Endothelial cell (in vitro differentiated cells): Measurements from ENCODE around the gene KBTBD12. TPM values are rescaled to one million over a fixed set of nuclear protein-coding genes. Genes with fewer than 3 reads are reported as not detected.

Source experiments
- DNase-seq: peaks from one replicate; pipeline ENCODE4 v3.0.0; 2021; ENCODE audit warnings: low spot score
- H3K27ac Mint-ChIP-seq: one replicate; pipeline ENCODE4 v1.8.0; 2021; ENCODE audit warnings: mixed read lengths, inconsistent platforms; ENCODE audit not compliant: unreplicated experiment
- H3K27me3 Mint-ChIP-seq: one replicate; pipeline ENCODE4 v1.8.0; 2021; ENCODE audit warnings: mild to moderate bottlenecking, moderate library complexity, mixed read lengths, inconsistent platforms; ENCODE audit not compliant: unreplicated experiment
- H3K36me3 Mint-ChIP-seq: one replicate; pipeline ENCODE4 v1.8.0; 2021; ENCODE audit warnings: mild to moderate bottlenecking, low read depth, mixed read lengths, inconsistent platforms; ENCODE audit not compliant: unreplicated experiment
- H3K4me1 Mint-ChIP-seq: one replicate; pipeline ENCODE4 v1.8.0; 2021; ENCODE audit warnings: mild to moderate bottlenecking, mixed read lengths, inconsistent platforms; ENCODE audit not compliant: unreplicated experiment
- H3K4me3 Mint-ChIP-seq: one replicate; pipeline ENCODE4 v1.8.0; 2021; ENCODE audit warnings: mild to moderate bottlenecking, mixed read lengths, inconsistent platforms; ENCODE audit not compliant: unreplicated experiment
- H3K9me3 Mint-ChIP-seq: one replicate; pipeline ENCODE4 v1.8.0; 2021; ENCODE audit warnings: mixed read lengths, inconsistent platforms; ENCODE audit not compliant: unreplicated experiment
- CTCF ChIP-seq: fragments of 200-600 bp; sonication (generic); IDR thresholded peaks from one replicate; pipeline ENCODE4 v1.5.0; 2021; ENCODE audit warnings: antibody characterized with exemption; ENCODE audit not compliant: unreplicated experiment
- total RNA-seq: library from RNA; stranded (reverse); fragmentation: NEBNext Ultra II Directional; extraction: Animal tissue kit (Norgen Biotek cat#: 25700); gene quantifications from one replicate; pipeline ENCODE4 v1.2.1, GENCODE V29; 2021; ENCODE audit not compliant: unreplicated experiment

The KBTBD12 gene
- total RNA-seq, 1 donor from 2014 or later, result 0.05 TPM

- Mint-ChIP-seq H3K36me3 (no peaks in the 10 kb centered on the region), H3K27me3 (no peaks in the 10 kb centered on the region), H3K4me3 (no peak overlapping the region), H3K4me1 (peaks cover 6% of the 10 kb centered on the region), H3K9me3 (no peaks in the 10 kb centered on the region), H3K27ac (no peak overlapping the region)
- no peak for TF ChIP-seq CTCF
- DNase-seq, result no peak
These were observed 52.3 kb downstream of the KBTBD12 start for GRCh38 chr3:127967316-127967715.

- Mint-ChIP-seq H3K4me1 (no peaks in the 10 kb centered on the region), H3K27me3 (no peaks in the 10 kb centered on the region), H3K36me3 (no peaks in the 10 kb centered on the region), H3K9me3 (no peaks in the 10 kb centered on the region), H3K4me3 (no peak overlapping the region), H3K27ac (no peak overlapping the region)
- TF ChIP-seq CTCF, result peak; percentile 47
- no peak for DNase-seq
These were observed 56.0 kb downstream of the KBTBD12 start for GRCh38 chr3:127970966-127971592.

GRCh38 chr3:127974226-127974625, 59.2 kb downstream of the KBTBD12 start:
- Mint-ChIP-seq H3K9me3 (no peaks in the 10 kb centered on the region), H3K27me3 (no peaks in the 10 kb centered on the region), H3K36me3 (no peaks in the 10 kb centered on the region), H3K4me3 (no peak overlapping the region), H3K27ac (no peak overlapping the region), H3K4me1 (no peaks in the 10 kb centered on the region)
- DNase-seq, result no peak
- TF ChIP-seq CTCF, result no peak

GRCh38 chr3:127975153-127976029, 60.4 kb downstream of the KBTBD12 start:
- no peaks in the 10 kb centered on the region for H3K36me3 Mint-ChIP-seq
- no peaks in the 10 kb centered on the region for H3K9me3 Mint-ChIP-seq

More at GRCh38 chr3:127975153-127976029, 60.4 kb downstream of the KBTBD12 start:
- H3K27ac Mint-ChIP-seq, result no peak overlapping the region
- H3K27me3 Mint-ChIP-seq, result no peaks in the 10 kb centered on the region
- DNase-seq, result no peak
- no peaks in the 10 kb centered on the region for H3K4me1 Mint-ChIP-seq
- H3K4me3 Mint-ChIP-seq, result no peak overlapping the region
- no peak for TF ChIP-seq CTCF
